Renal cortex interstitium (tissue), 11 donors: Measurements from ENCODE around the gene KRT23. TPM values are rescaled to one million over a fixed set of nuclear protein-coding genes. Genes with fewer than 3 reads are reported as not detected.

Experiments
- DNase-seq, 11 donors: peaks; one replicate each; pipeline ENCODE4 v3.0.0-alpha.2; 2013; ENCODE audit warnings: low read depth in 9 of 11, low spot score in 4 of 11; ENCODE audit errors: extremely low read depth in 1 of 11
- polyA plus RNA-seq, 3 donors: library from polyadenylated mRNA; unstranded; fragments of 120-200 nt; gene quantifications; one replicate each; pipeline ENCODE4 v1.2.1, GENCODE V29; 2013; ENCODE audit not compliant: insufficient read length in 3 of 3

Gene KRT23
- polyA plus RNA-seq, 3 donors = 0.80 to 1.4 (median 0.94) TPM

GRCh38 chr17:40883626-40884334, 53.7 kb downstream of the KRT23 start:
- no peak for DNase-seq

DNA sequence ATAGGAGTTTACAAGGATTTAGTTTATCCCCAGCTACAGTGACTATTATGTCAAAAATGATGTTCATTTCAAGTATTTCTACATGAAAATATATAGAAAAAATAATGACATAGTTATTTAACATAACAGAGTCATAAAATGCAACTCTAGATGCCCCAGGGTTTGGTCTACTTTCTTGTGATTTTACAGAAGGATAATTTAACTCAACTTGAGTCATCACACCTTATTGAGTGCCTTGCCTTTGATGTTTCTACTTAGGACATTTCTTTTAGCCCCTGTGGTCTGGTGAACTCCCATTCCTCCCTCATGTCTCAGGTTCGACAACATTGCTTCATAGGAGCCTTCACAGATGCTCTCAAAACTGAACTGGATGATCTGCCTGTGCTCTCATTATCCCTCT, 54.4 kb downstream of the KRT23 start:
- no peak for DNase-seq

DNA sequence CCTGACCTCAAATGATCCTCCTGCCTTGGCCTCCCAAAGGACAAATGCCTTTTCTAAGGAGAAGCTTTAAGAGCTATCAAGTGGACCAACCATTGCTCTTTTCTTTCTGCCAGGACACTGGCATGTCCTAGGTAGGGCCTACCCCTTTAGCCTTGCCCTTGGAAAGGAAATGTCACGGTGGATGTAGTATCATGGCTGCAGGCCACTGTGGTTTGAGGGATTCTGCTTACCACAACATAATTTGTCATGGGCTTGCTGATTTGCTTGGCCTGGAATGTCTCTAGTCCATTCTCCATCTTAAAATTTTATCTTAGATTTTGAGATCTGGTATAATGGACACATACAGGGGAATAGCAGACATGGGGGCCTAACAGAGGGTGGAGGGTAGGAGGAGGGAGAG, 58.4 kb downstream of the KRT23 start:
- no peak for DNase-seq

GRCh38 chr17:40878044-40878443, 59.4 kb downstream of the KRT23 start:
- DNase-seq = no peak

- no peak for DNase-seq
Measured at GRCh38 chr17:40873801-40874200, 63.6 kb downstream of the KRT23 start.

DNA sequence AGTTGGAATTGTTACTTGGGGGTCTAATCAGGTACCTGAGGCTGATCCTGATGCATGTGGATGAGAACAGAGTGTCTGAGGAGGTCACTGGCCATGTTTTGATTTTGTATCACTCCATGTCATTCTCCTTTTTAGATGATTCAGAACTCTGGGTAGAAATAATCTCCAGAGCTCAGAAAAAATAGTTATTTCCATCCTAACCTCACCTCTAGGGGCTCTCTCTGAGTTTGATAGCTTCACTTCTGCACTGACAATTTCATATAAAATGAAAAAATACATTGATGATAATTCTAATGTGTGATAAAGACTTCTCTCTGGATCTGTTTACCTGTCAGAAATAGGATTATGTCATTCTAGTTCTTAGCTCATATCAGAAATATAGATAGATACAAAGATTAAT, 64.2 kb downstream of the KRT23 start:
- DNase-seq = no peak

Other genes with a start within 250 kb of the KRT23 start
- gene KRT24, start 233.9 kb downstream of the KRT23 start, polyA plus RNA-seq = not detected
- under 1 TPM in 1 of 3 donors, not detected in 2; 0.09 TPM for gene KRT25, start 182.3 kb downstream of the KRT23 start, polyA plus RNA-seq
- gene KRT26, start 165.4 kb downstream of the KRT23 start, polyA plus RNA-seq = not detected
- not detected for gene KRT27, start 155.1 kb downstream of the KRT23 start, polyA plus RNA-seq
- not detected for gene KRT28, start 137.7 kb downstream of the KRT23 start, polyA plus RNA-seq
- gene KRT10, start 115.0 kb downstream of the KRT23 start, polyA plus RNA-seq = 10 to 100 TPM; 47.1 to 49.5 (median 48.5) TPM
- not detected for gene KRT12, start 70.4 kb downstream of the KRT23 start, polyA plus RNA-seq
- under 1 TPM in 2 of 3 donors, not detected in 1; 0.11 to 0.19 TPM for gene KRT20, start 52.4 kb downstream of the KRT23 start, polyA plus RNA-seq
- gene KRT39, start 29.3 kb upstream of the KRT23 start, polyA plus RNA-seq = not detected
- not detected for gene KRT40, start 46.7 kb upstream of the KRT23 start, polyA plus RNA-seq
- not detected for gene KRTAP3-3, start 56.5 kb upstream of the KRT23 start, polyA plus RNA-seq
- not detected for gene KRTAP3-2, start 62.3 kb upstream of the KRT23 start, polyA plus RNA-seq
- gene KRTAP3-1, start 71.5 kb upstream of the KRT23 start, polyA plus RNA-seq = not detected
- not detected for gene KRTAP1-5, start 89.6 kb upstream of the KRT23 start, polyA plus RNA-seq
- not detected for gene KRTAP1-4, start 92.5 kb upstream of the KRT23 start, polyA plus RNA-seq
- gene KRTAP1-3, start 97.2 kb upstream of the KRT23 start, polyA plus RNA-seq = not detected
- not detected for gene KRTAP1-1, start 103.8 kb upstream of the KRT23 start, polyA plus RNA-seq
- not detected for gene KRTAP2-1, start 109.7 kb upstream of the KRT23 start, polyA plus RNA-seq
- gene KRTAP2-2, start 117.6 kb upstream of the KRT23 start, polyA plus RNA-seq = not detected
- not detected for gene KRTAP2-3, start 122.5 kb upstream of the KRT23 start, polyA plus RNA-seq
- not detected for gene KRTAP2-4, start 128.2 kb upstream of the KRT23 start, polyA plus RNA-seq
- gene KRTAP4-7, start 146.5 kb upstream of the KRT23 start, polyA plus RNA-seq = not detected
- not detected for gene KRTAP4-8, start 160.5 kb upstream of the KRT23 start, polyA plus RNA-seq
- gene KRTAP4-16, start 164.6 kb upstream of the KRT23 start, polyA plus RNA-seq = not detected
- not detected for gene KRTAP4-9, start 167.7 kb upstream of the KRT23 start, polyA plus RNA-seq
- gene KRTAP4-11, start 180.7 kb upstream of the KRT23 start, polyA plus RNA-seq = not detected
- gene KRTAP4-12, start 186.5 kb upstream of the KRT23 start, polyA plus RNA-seq = not detected
- not detected for gene KRTAP4-6, start 202.9 kb upstream of the KRT23 start, polyA plus RNA-seq
- not detected for gene KRTAP4-5, start 212.2 kb upstream of the KRT23 start, polyA plus RNA-seq
- gene KRTAP4-4, start 223.1 kb upstream of the KRT23 start, polyA plus RNA-seq = not detected
- gene KRTAP4-3, start 230.6 kb upstream of the KRT23 start, polyA plus RNA-seq = not detected
- not detected for gene KRTAP4-2, start 240.6 kb upstream of the KRT23 start, polyA plus RNA-seq
- gene KRTAP4-1, start 247.3 kb upstream of the KRT23 start, polyA plus RNA-seq = not detected